Subcutaneous adipose tissue (tissue), 4 donors: Measurements from ENCODE around the gene GIT2. TPM values are rescaled to one million over a fixed set of nuclear protein-coding genes. Genes with fewer than 3 reads are reported as not detected.

ENCODE experiments used
- CTCF ChIP-seq: fragments of 450-650 bp; IDR thresholded peaks from one replicate; pipeline ENCODE4 v1.5.1; 2016; ENCODE audit warnings: low read depth, mild to moderate bottlenecking, control low read depth, antibody characterized with exemption, moderate library complexity
- total RNA-seq, 4 donors: library from RNA; depleted of rRNA; stranded (reverse); fragments of >200 nt; gene quantifications; one replicate each; pipeline ENCODE4 v1.1.0, GENCODE V29; 2016

The GIT2 gene
- total RNA-seq, 4 donors from 2014 or later, result 41.8 to 66.3 (median 53.5) TPM

- no peak for TF ChIP-seq CTCF
These were observed 80.8 kb downstream of the GIT2 start for GRCh38 chr12:109915171-109916040.

GRCh38 chr12:109914461-109914860 is 81.7 kb downstream of the GIT2 start:
- no peak for TF ChIP-seq CTCF

- no peak for TF ChIP-seq CTCF
These were observed 83.3 kb downstream of the GIT2 start for GRCh38 chr12:109912855-109913321.

GRCh38 chr12:109910969-109911348 is 85.2 kb downstream of the GIT2 start:
- TF ChIP-seq CTCF, result no peak

- TF ChIP-seq CTCF, result no peak
These were observed 85.8 kb downstream of the GIT2 start for GRCh38 chr12:109910254-109910968.

- TF ChIP-seq CTCF, result no peak
These were observed 90.9 kb downstream of the GIT2 start for GRCh38 chr12:109905301-109905700.

- no peak for TF ChIP-seq CTCF
These were observed 93.2 kb downstream of the GIT2 start for GRCh38 chr12:109902891-109903418.
